HepG2 (cell line): ENCODE results near the gene PEF1. TPM values are rescaled to one million over a fixed set of nuclear protein-coding genes. Genes with fewer than 3 reads are reported as not detected.
A peak's percentile ranks its signal among the peaks of the same experiment; 100 is the strongest.

Experiments used
- ATAC-seq: fragments of 200-7000 bp; cut with Tn5 transposase; 3 replicates; pipeline ENCODE4 v1.9.1; 2020; ENCODE audit warnings: mild to moderate bottlenecking, moderate library complexity
- BruUV-seq: library from RNA; stranded (reverse); fragments of 400-500 nt; replicated peaks from 2 replicates; lab custom pipeline; 2021; lab: Mats Ljungman, UMichigan
- CTCF ChIA-PET: fragments of 300-600 bp; formaldehyde crosslinking; extraction: SDS; loops from one replicate; lab custom pipeline; 2021; ENCODE audit warnings: low total read pairs, inconsistent platforms, low intra/inter-chr PET ratio; lab: Yijun Ruan, JAX
- POLR2A ChIA-PET: fragments of 350-600 bp; sonication (Branson Sonifier 250); formaldehyde crosslinking; loops from one replicate; lab custom pipeline; 2020; ENCODE audit warnings: antibody characterized with exemption, inconsistent platforms; lab: Yijun Ruan, JAX
- DNase-seq: peaks from one replicate; pipeline ENCODE4 v3.0.0-alpha.2; 2015; ENCODE audit warnings: low spot score
- FAIRE-seq: peaks from 3 replicates; lab custom pipeline; 2011; peaks lifted over from hg19 to GRCh38; lab: Jason Lieb, UNC
- H2AFZ ChIP-seq: one replicate; pipeline ENCODE4 v1.6.1; 2011; ENCODE audit warnings: low read length, inconsistent platforms
- H3K27ac ChIP-seq: fragments of 300-600 bp; 3 replicates; pipeline ENCODE4 v1.8.0; 2011; ENCODE audit warnings: mixed run types, mild to moderate bottlenecking, mixed read lengths, low read length, inconsistent platforms; ENCODE audit not compliant: insufficient read depth; ENCODE audit errors: extremely low read length
- H3K27me3 ChIP-seq, 2 experiments: fragments of 200-600 bp in 1 of 2; 2 replicates in 1 of 2; 3 replicates in 1 of 2; pipeline versions ENCODE4 v1.6.0 to v1.8.0; 2011; ENCODE audit warnings: low read length in 2 of 2, mild to moderate bottlenecking in 2 of 2, moderate library complexity in 2 of 2, inconsistent platforms in 1 of 2; ENCODE audit not compliant: insufficient read depth in 2 of 2, control insufficient read depth in 1 of 2
- H3K36me3 ChIP-seq, 2 experiments: fragments of 200-600 bp in 1 of 2; replicated peaks in 1 of 2; 2 replicates in 1 of 2; 3 replicates in 1 of 2; pipeline versions ENCODE4 v1.5.1 to v1.8.0; 2011; ENCODE audit warnings: low read length in 2 of 2, inconsistent platforms in 1 of 2; ENCODE audit not compliant: insufficient read depth in 2 of 2, control insufficient read depth in 1 of 2
- H3K4me1 ChIP-seq: 2 replicates; pipeline ENCODE4 v1.5.1; 2012; ENCODE audit warnings: low read length, inconsistent platforms; ENCODE audit not compliant: insufficient read depth
- H3K4me2 ChIP-seq: 2 replicates; pipeline ENCODE4 v1.6.0; 2011; ENCODE audit warnings: low read depth, low read length, inconsistent platforms
- H3K4me3 ChIP-seq, 3 experiments: fragments of 200-600 bp in 1 of 3; sonication (generic), shearing (Covaris generic) in 1 of 3; replicated peaks in 1 of 3; 2 replicates each; pipeline ENCODE4 v1.5.1; 2011 to 2016; ENCODE audit warnings: low read length in 3 of 3, inconsistent platforms in 2 of 3, low read depth in 2 of 3, mild to moderate bottlenecking in 2 of 3, control low read depth in 1 of 3, mixed read lengths in 1 of 3; ENCODE audit not compliant: insufficient read depth in 1 of 3
- H3K79me2 ChIP-seq: one replicate; pipeline ENCODE4 v1.6.1; 2011; ENCODE audit warnings: low read length, inconsistent platforms; ENCODE audit not compliant: insufficient read depth
- H3K9ac ChIP-seq: 2 replicates; pipeline ENCODE4 v1.6.0; 2011; ENCODE audit warnings: mild to moderate bottlenecking, low read depth, low read length, inconsistent platforms; ENCODE audit not compliant: insufficient read depth
- H3K9me3 ChIP-seq: 2 replicates; pipeline ENCODE4 v1.5.1; 2012; ENCODE audit warnings: mild to moderate bottlenecking, low read length
- H4K20me1 ChIP-seq: 2 replicates; pipeline ENCODE4 v1.6.0; 2011; ENCODE audit warnings: inconsistent platforms, mild to moderate bottlenecking, low read length, moderate library complexity; ENCODE audit not compliant: insufficient read depth
- GATA4 ChIP-seq: sonication (generic); IDR thresholded peaks from 2 replicates; pipeline ENCODE4 v1.6.1; 2016; ENCODE audit warnings: antibody characterized with exemption, low read depth, borderline replicate concordance
- IKZF4 ChIP-seq: sonication (generic); formaldehyde crosslinking; IDR thresholded peaks from 2 replicates; pipeline ENCODE4 v1.5.1; 2020; ENCODE audit warnings: borderline replicate concordance, mild to moderate bottlenecking, low read depth, missing genetic modification reagents; ENCODE audit errors: not compliant biosample characterization
- POLR2AphosphoS2 ChIP-seq: IDR thresholded peaks from 2 replicates; pipeline ENCODE4 v1.6.1; 2011; ENCODE audit warnings: low read depth, low read length, improper control_type of control experiment
- TBX3 ChIP-seq: fragments of 450-650 bp; IDR thresholded peaks from 2 replicates; pipeline ENCODE4 v1.6.1; 2017; ENCODE audit warnings: antibody characterized with exemption, mild to moderate bottlenecking, inconsistent platforms, borderline replicate concordance
- U2AF2 ChIP-seq: fragments of 200-400 bp; formaldehyde crosslinking; IDR thresholded peaks from 2 replicates; pipeline ENCODE4 v1.6.1; 2017; ENCODE audit warnings: low read depth, mild to moderate bottlenecking, low read length
- WGBS: methylation state at CpG from one replicate; pipeline ENCODE4 v1.1.6; 2017; ENCODE audit warnings: low lambda C conversion rate; 5-methylcytosine and 5-hydroxymethylcytosine counted together
- in situ Hi-C: cut with HindIII; loops from 2 replicates; pipeline ENCODE4 v1.10.0; 2017; ENCODE audit warnings: low pct_unique_long_range_greater_than_20kb; ENCODE audit not compliant: extremely low pct_ligation_motif_present
- intact Hi-C: fragments of 100-400 bp; cut with micrococcal nuclease; formaldehyde crosslinking; loops from one replicate; pipeline ENCODE4 v1.10.0; 2022; ENCODE audit not compliant: unreplicated experiment
- polyA plus RNA-seq, 8 experiments: library from polyadenylated mRNA; depleted of rRNA in 3 of 8; stranded (reverse) in 7 of 8; unstranded in 1 of 8; fragments of >200 nt; fragmentation: Illumina TruSeq in 4 of 8; extraction: Trizol in 4 of 8; gene quantifications; 2 replicates each; pipeline versions ENCODE4 v1.2.1 to v1.2.3, GENCODE V29; 2011 to 2016; ENCODE audit warnings: low read depth in 4 of 8, missing spikeins in 1 of 8, mixed read lengths in 1 of 8; ENCODE audit not compliant: insufficient read depth in 1 of 8
- total RNA-seq, 5 experiments: library from RNA; depleted of rRNA; stranded (reverse); fragments of >200 nt; fragmentation: Illumina TruSeq; extraction: Trizol; gene quantifications; 2 replicates each; pipeline ENCODE4 v1.2.3, GENCODE V29; 2016; ENCODE audit warnings: low read depth in 1 of 5
- TF ChIP-seq, protein P1 (sequence below): sonication (generic); formaldehyde crosslinking; IDR thresholded peaks from 2 replicates; pipeline ENCODE4 v1.4.0; 2020; ENCODE audit warnings: mild to moderate bottlenecking, missing genetic modification reagents
- TF ChIP-seq, protein P2 (sequence below): sonication (generic); formaldehyde crosslinking; IDR thresholded peaks from 2 replicates; pipeline ENCODE4 v1.4.0; 2020; ENCODE audit warnings: missing genetic modification reagents

PEF1 gene
- total and polyA plus RNA-seq, 2 of the 13 experiments (the other 11 are each of a cell fraction or from before 2014, with no cell fraction given): 57.1 to 57.8 TPM

DNA sequence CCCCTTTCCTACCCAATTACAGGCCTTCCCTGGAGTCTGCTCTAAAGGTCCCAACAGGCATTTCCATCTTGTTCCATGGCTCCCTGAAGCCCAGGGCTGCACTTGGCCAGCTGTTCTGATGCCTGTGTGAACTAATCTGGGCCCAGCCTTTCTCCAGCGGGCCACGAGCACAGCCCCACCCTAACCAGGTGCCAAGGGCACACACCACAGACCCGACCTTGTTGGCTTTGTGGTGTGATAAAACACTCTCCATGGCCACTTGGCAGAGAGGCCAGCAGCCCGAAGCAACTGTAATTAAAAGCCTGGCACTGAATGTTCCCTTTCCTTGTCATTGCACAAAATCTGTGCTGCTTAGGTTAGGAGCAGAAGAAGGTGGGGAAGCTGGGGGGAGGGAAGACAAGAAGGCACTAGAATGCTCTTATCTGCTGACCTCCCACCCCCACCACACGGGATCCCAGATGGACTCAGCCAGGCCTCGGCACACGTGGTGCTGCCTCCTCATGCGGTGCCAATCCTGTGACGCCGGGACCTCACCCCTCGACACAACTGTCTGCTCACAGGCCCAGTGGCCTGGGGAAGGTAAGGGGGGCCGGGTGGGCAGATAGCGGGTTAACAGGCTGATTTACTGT lies 17.3 kb downstream of the PEF1 start:
- H3K27ac ChIP-seq: no peak overlapping the region
- ChIA-PET CTCF (no interaction called here), POLR2A (interaction anchor here (1.3 kb wide), 1 partner anchor 9 kb away, joined by 3 read pairs; no protein-coding TSS in a partner anchor)
- TF ChIP-seq TBX3 (no peak), IKZF4 (no peak), U2AF2 (no peak)
- H3K4me1 ChIP-seq: no peaks in the 10 kb centered on the region
- 91% methylated on average over 10 of the region's 13 CpGs for WGBS
- no peaks in the 10 kb centered on the region for H3K27me3 ChIP-seq
- intact Hi-C loops: no loop called here
- no peak for DNase-seq
- no peak for FAIRE-seq
- H3K79me2 ChIP-seq: no peaks in the 10 kb centered on the region
- peaks cover 23 to 41% of the 10 kb centered on the region in 2 experiments; a peak in 4 of 5 replicates for H3K36me3 ChIP-seq
- H2AFZ ChIP-seq: no peak overlapping the region
- no peaks in the 10 kb centered on the region for H4K20me1 ChIP-seq
- no peak overlapping the region for H3K4me2 ChIP-seq
- in situ Hi-C loops: no loop called here
- no TSS peak for BruUV-seq
- H3K9me3 ChIP-seq: no peaks in the 10 kb centered on the region
- no peak overlapping the region for H3K9ac ChIP-seq
- no peak overlapping the region for H3K4me3 ChIP-seq
- no peak for ATAC-seq

DNA sequence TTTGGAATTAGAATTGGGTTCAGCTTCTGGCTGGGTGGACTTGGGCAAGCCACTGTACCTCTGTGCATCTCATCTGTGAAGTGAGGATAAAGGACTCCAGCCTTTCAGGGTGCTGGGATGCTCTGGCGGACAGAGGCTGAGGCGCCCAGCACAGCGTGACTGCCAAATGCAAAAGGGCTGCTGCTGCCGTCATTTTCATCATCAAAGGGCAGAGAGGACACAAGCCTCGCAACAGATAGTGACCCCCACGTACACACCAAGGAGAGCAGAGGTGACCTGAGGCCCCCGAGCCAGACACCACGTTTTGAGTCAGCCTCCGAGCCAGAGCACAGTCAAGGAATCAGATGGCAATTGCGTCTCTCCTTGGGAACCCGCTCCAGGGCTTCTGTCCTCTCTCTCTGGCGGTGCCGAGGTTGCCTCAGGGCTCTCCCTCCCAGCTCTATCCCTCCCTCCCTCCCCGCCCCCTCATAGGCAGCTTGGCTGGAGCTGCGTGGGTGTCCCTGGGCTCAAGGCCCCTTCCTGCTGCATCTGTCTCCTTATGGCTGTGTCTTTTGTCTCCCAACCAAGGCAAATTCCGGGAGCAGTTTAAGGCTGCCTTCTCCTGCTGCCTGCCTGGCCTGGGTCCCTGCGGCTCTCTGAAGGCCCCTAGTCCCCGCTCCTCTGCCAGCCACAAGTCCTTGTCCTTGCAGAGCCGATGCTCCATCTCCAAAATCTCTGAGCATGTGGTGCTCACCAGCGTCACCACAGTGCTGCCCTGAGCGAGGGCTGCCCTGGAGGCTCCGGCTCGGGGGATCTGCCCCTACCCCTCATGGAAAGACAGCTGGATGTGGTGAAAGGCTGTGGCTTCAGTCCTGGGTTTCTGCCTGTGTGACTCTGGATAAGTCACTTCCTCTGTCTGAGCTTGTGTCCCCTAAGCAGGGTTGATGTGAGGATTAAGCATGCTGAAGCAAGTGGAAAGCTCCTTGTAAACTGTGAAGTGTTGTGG lies 18.2 kb downstream of the PEF1 start:
- Histone ChIP-seq H3K4me2 (no peak overlapping the region), H3K36me3 (peaks cover 17 to 32% of the 10 kb centered on the region in 2 experiments; a peak in 4 of 5 replicates), H4K20me1 (no peaks in the 10 kb centered on the region), H3K27ac (no peak overlapping the region), H2AFZ (no peak overlapping the region), H3K27me3 (no peaks in the 10 kb centered on the region), H3K9ac (no peak overlapping the region), H3K4me1 (no peaks in the 10 kb centered on the region), H3K9me3 (no peaks in the 10 kb centered on the region), H3K79me2 (no peaks in the 10 kb centered on the region), H3K4me3 (no peak overlapping the region)
- no peak for FAIRE-seq
- no peak for ATAC-seq
- 91% methylated on average over 18 of the region's 23 CpGs for WGBS
- BruUV-seq: TSS peak; percentile 24
- DNase-seq: no peak
- POLR2A ChIA-PET: interaction anchor here (1.3 kb wide), 1 partner anchor 8 kb away, joined by 3 read pairs; no protein-coding TSS in a partner anchor
- in situ Hi-C loops (no loop called here), intact Hi-C loops (no loop called here)
- CTCF ChIA-PET: no interaction called here
- TF ChIP-seq, protein P1, sequence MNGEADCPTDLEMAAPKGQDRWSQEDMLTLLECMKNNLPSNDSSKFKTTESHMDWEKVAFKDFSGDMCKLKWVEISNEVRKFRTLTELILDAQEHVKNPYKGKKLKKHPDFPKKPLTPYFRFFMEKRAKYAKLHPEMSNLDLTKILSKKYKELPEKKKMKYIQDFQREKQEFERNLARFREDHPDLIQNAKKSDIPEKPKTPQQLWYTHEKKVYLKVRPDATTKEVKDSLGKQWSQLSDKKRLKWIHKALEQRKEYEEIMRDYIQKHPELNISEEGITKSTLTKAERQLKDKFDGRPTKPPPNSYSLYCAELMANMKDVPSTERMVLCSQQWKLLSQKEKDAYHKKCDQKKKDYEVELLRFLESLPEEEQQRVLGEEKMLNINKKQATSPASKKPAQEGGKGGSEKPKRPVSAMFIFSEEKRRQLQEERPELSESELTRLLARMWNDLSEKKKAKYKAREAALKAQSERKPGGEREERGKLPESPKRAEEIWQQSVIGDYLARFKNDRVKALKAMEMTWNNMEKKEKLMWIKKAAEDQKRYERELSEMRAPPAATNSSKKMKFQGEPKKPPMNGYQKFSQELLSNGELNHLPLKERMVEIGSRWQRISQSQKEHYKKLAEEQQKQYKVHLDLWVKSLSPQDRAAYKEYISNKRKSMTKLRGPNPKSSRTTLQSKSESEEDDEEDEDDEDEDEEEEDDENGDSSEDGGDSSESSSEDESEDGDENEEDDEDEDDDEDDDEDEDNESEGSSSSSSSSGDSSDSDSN (CRISPR knock-in tag): no peak
- TF ChIP-seq GATA4 (no peak), POLR2AphosphoS2 (no peak)
- TF ChIP-seq, protein P2, sequence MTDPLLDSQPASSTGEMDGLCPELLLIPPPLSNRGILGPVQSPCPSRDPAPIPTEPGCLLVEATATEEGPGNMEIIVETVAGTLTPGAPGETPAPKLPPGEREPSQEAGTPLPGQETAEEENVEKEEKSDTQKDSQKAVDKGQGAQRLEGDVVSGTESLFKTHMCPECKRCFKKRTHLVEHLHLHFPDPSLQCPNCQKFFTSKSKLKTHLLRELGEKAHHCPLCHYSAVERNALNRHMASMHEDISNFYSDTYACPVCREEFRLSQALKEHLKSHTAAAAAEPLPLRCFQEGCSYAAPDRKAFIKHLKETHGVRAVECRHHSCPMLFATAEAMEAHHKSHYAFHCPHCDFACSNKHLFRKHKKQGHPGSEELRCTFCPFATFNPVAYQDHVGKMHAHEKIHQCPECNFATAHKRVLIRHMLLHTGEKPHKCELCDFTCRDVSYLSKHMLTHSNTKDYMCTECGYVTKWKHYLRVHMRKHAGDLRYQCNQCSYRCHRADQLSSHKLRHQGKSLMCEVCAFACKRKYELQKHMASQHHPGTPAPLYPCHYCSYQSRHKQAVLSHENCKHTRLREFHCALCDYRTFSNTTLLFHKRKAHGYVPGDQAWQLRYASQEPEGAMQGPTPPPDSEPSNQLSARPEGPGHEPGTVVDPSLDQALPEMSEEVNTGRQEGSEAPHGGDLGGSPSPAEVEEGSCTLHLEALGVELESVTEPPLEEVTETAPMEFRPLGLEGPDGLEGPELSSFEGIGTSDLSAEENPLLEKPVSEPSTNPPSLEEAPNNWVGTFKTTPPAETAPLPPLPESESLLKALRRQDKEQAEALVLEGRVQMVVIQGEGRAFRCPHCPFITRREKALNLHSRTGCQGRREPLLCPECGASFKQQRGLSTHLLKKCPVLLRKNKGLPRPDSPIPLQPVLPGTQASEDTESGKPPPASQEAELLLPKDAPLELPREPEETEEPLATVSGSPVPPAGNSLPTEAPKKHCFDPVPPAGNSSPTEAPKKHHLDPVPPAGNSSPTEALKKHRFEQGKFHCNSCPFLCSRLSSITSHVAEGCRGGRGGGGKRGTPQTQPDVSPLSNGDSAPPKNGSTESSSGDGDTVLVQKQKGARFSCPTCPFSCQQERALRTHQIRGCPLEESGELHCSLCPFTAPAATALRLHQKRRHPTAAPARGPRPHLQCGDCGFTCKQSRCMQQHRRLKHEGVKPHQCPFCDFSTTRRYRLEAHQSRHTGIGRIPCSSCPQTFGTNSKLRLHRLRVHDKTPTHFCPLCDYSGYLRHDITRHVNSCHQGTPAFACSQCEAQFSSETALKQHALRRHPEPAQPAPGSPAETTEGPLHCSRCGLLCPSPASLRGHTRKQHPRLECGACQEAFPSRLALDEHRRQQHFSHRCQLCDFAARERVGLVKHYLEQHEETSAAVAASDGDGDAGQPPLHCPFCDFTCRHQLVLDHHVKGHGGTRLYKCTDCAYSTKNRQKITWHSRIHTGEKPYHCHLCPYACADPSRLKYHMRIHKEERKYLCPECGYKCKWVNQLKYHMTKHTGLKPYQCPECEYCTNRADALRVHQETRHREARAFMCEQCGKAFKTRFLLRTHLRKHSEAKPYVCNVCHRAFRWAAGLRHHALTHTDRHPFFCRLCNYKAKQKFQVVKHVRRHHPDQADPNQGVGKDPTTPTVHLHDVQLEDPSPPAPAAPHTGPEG (CRISPR knock-in tag): no peak
